K562 (cell line): Measurements from ENCODE around the gene ZNF587. TPM values are rescaled to one million over a fixed set of nuclear protein-coding genes. Genes with fewer than 3 reads are reported as not detected.

Source experiments
- ATAC-seq: fragments of 200-7000 bp; cut with Tn5 transposase; 3 replicates; pipeline ENCODE4 v1.9.1; 2020; ENCODE audit warnings: moderate library complexity
- BruUV-seq: library from RNA; stranded (reverse); fragments of 400-500 nt; replicated peaks from 2 replicates; lab custom pipeline; 2021; lab: Mats Ljungman, UMichigan
- CTCF ChIA-PET: fragments of 300-600 bp; formaldehyde crosslinking; extraction: SDS; loops from one replicate; lab custom pipeline; 2021; ENCODE audit warnings: low intra/inter-chr PET ratio; lab: Yijun Ruan, JAX
- POLR2A ChIA-PET: fragments of 300-600, 350-650 bp; sonication (Branson Sonifier 250); formaldehyde crosslinking; extraction: SDS; loops from one replicate; lab custom pipeline; 2021; ENCODE audit warnings: antibody characterized with exemption, inconsistent platforms; lab: Yijun Ruan, JAX
- DNase-seq, 4 experiments: peaks; one replicate each; pipeline versions ENCODE4 v3.0.0 to v3.0.0-alpha.2; 2011 to 2018; ENCODE audit warnings: low spot score in 3 of 4, mixed read lengths in 3 of 4; ENCODE audit errors: extremely low read depth in 1 of 4
- FAIRE-seq: peaks from 2 replicates; lab custom pipeline; 2011; peaks lifted over from hg19 to GRCh38; lab: Jason Lieb, UNC
- H2AFZ ChIP-seq: 2 replicates; pipeline ENCODE4 v1.6.0; 2011; ENCODE audit warnings: low read depth, low read length, control low read depth, inconsistent platforms
- H3K27ac ChIP-seq: fragments of 200-600 bp; 3 replicates; pipeline ENCODE4 v1.8.0; 2011; ENCODE audit warnings: low read depth, mild to moderate bottlenecking, control low read depth, inconsistent platforms, low read length, moderate library complexity, mixed read lengths; ENCODE audit errors: extremely low read depth
- H3K27me3 ChIP-seq, 2 experiments: fragments of 300-600 bp in 1 of 2; 2 replicates in 1 of 2; 3 replicates in 1 of 2; pipeline versions ENCODE4 v1.6.0 to v1.8.0; 2011; ENCODE audit warnings: inconsistent platforms in 2 of 2, low read length in 2 of 2, mild to moderate bottlenecking in 1 of 2, mixed read lengths in 1 of 2, moderate library complexity in 1 of 2; ENCODE audit not compliant: control insufficient read depth in 2 of 2, insufficient read depth in 2 of 2
- H3K36me3 ChIP-seq: fragments of 300-600 bp; 3 replicates; pipeline ENCODE4 v1.8.0; 2011; ENCODE audit warnings: mild to moderate bottlenecking, low read length, inconsistent platforms; ENCODE audit not compliant: control insufficient read depth, insufficient read depth
- H3K4me1 ChIP-seq, 2 experiments: fragments of 200-600 bp in 1 of 2; replicated peaks in 1 of 2; 2 replicates in 1 of 2; 3 replicates in 1 of 2; pipeline versions ENCODE4 v1.5.1 to v1.8.0; 2011; ENCODE audit warnings: inconsistent platforms in 2 of 2, low read length in 2 of 2, mild to moderate bottlenecking in 1 of 2, mixed read lengths in 1 of 2, moderate library complexity in 1 of 2; ENCODE audit not compliant: control insufficient read depth in 2 of 2, insufficient read depth in 2 of 2
- H3K4me2 ChIP-seq: 2 replicates; pipeline ENCODE4 v1.6.1; 2011; ENCODE audit warnings: low read length, control low read depth, inconsistent platforms, mixed read lengths; ENCODE audit not compliant: insufficient read depth
- H3K4me3 ChIP-seq: fragments of 200-600 bp; sonication (generic), shearing (Covaris generic); 2 replicates; pipeline ENCODE4 v1.5.1; 2016; ENCODE audit warnings: control low read depth, inconsistent platforms
- H3K79me2 ChIP-seq: fragments of 200-600 bp; 3 replicates; pipeline ENCODE4 v1.8.0; 2011; ENCODE audit warnings: low read length, inconsistent platforms; ENCODE audit not compliant: control insufficient read depth, insufficient read depth
- H3K9ac ChIP-seq, 2 experiments: 2 replicates each; pipeline versions ENCODE4 v1.6.0 to v1.6.1; 2011; ENCODE audit warnings: low read depth in 2 of 2, low read length in 2 of 2, control low read depth in 1 of 2, inconsistent platforms in 1 of 2, mild to moderate bottlenecking in 1 of 2, mixed read lengths in 1 of 2; ENCODE audit not compliant: insufficient read depth in 1 of 2
- H3K9me1 ChIP-seq: one replicate; pipeline ENCODE4 v1.6.0; 2011; ENCODE audit warnings: inconsistent platforms, mild to moderate bottlenecking, low read length, moderate library complexity; ENCODE audit not compliant: control insufficient read depth, insufficient read depth
- H3K9me3 ChIP-seq: replicated peaks from 2 replicates; pipeline ENCODE4 v1.5.1; 2011; ENCODE audit warnings: low read depth, low read length, inconsistent platforms; ENCODE audit not compliant: control insufficient read depth, insufficient read depth
- H4K20me1 ChIP-seq: replicated peaks from 2 replicates; pipeline ENCODE4 v1.6.1; 2011; ENCODE audit warnings: low read length, inconsistent platforms, mixed read lengths; ENCODE audit not compliant: control insufficient read depth, insufficient read depth
- ARID2 ChIP-seq: fragments of 450-650 bp; IDR thresholded peaks from 2 replicates; pipeline ENCODE4 v1.6.1; 2017; ENCODE audit warnings: antibody characterized with exemption, mild to moderate bottlenecking
- CEBPG ChIP-seq, 3 experiments: fragments of 200-800 bp in 1 of 3; sonication (Bioruptor generic) in 1 of 3; sonication (generic) in 1 of 3; formaldehyde crosslinking in 1 of 3; IDR thresholded peaks in 2 of 3; conservative IDR thresholded peaks in 1 of 3; 2 replicates each; pipeline versions ENCODE4 v1.6.1 to v1.8.0; 2016 to 2022; ENCODE audit warnings: missing compliant biosample characterization in 2 of 3, missing genetic modification characterization in 2 of 3, mild to moderate bottlenecking in 1 of 3, missing genetic modification reagents in 1 of 3
- ESRRA ChIP-seq: fragments of 450-650 bp; IDR thresholded peaks from 2 replicates; pipeline ENCODE4 v1.6.1; 2014; ENCODE audit warnings: low read depth, mild to moderate bottlenecking, moderate library complexity, borderline replicate concordance
- HMBOX1 ChIP-seq: sonication (generic); IDR thresholded peaks from 2 replicates; pipeline ENCODE4 v1.6.1; 2016
- KLF16 ChIP-seq: IDR thresholded peaks from 2 replicates; pipeline ENCODE4 v1.6.1; 2016; ENCODE audit warnings: antibody characterized with exemption
- PHF20 ChIP-seq: fragments of 450-650 bp; IDR thresholded peaks from 2 replicates; pipeline ENCODE4 v1.6.1; 2018; ENCODE audit not compliant: partially characterized antibody
- RCOR1 ChIP-seq, 2 experiments: IDR thresholded peaks; 2 replicates each; pipeline ENCODE4 v1.6.1; 2012; ENCODE audit warnings: low read depth in 2 of 2, low read length in 2 of 2, borderline replicate concordance in 1 of 2, improper control_type of control experiment in 1 of 2
- SOX6 ChIP-seq: fragments of 450-650 bp; IDR thresholded peaks from 2 replicates; pipeline ENCODE4 v1.6.1; 2014; ENCODE audit warnings: mild to moderate bottlenecking
- XRCC4 ChIP-seq: IDR thresholded peaks from one replicate; pipeline ENCODE4 v1.6.1; 2011; ENCODE audit not compliant: insufficient read depth, insufficient read length; ENCODE audit errors: extremely low read depth
- ZZZ3 ChIP-seq: fragments of 450-650 bp; IDR thresholded peaks from 2 replicates; pipeline ENCODE4 v1.6.1; 2016; ENCODE audit warnings: antibody characterized with exemption, mild to moderate bottlenecking, moderate library complexity
- WGBS: fragments of 100-300 bp; shearing (Covaris generic); methylation state at CpG from one replicate; pipeline ENCODE4 v1.1.6; 2016; ENCODE audit warnings: low coverage, mixed read lengths; ENCODE audit not compliant: insufficient coverage; ENCODE audit errors: missing lambda C conversion rate; 5-methylcytosine and 5-hydroxymethylcytosine counted together
- in situ Hi-C: fragments of 300-500 bp; cut with MboI; formaldehyde crosslinking; loops from 4 replicates; pipeline ENCODE4 v1.15.0; 2018; ENCODE audit warnings: inconsistent platforms, mixed read lengths
- intact Hi-C: fragments of 100-400 bp; cut with micrococcal nuclease; formaldehyde crosslinking; loops from 2 replicates; pipeline ENCODE4 v1.14.2; 2022
- polyA plus RNA-seq, 8 experiments: library from polyadenylated mRNA; depleted of rRNA in 4 of 8; stranded (reverse) in 5 of 8; unstranded in 3 of 8; fragments of >200 nt; fragmentation: Nextera tagmentation in 2 of 8; fragmentation: Illumina TruSeq in 1 of 8; extraction: Ambion mirVana in 2 of 8; extraction: Trizol in 1 of 8; gene quantifications; 2 replicates each; pipeline versions ENCODE4 v1.2.1 to v1.2.3, GENCODE V29; 2011 to 2014; ENCODE audit warnings: inconsistent platforms in 1 of 8, missing spikeins in 1 of 8
- total RNA-seq, 7 experiments: library from RNA; depleted of rRNA in 6 of 7; stranded (reverse); fragments of >200 nt in 6 of 7; fragmentation: Illumina TruSeq in 2 of 7; extraction: Trizol in 2 of 7; gene quantifications; 2 replicates each; pipeline versions ENCODE4 v1.2.1 to v1.2.3, GENCODE V29; 2011 to 2021; ENCODE audit warnings: low replicate concordance in 1 of 7
- TF ChIP-seq, protein P1 (sequence below): fragments of 450-650 bp; IDR thresholded peaks from 2 replicates; pipeline ENCODE4 v1.6.1; 2014; ENCODE audit warnings: low read depth, mild to moderate bottlenecking, moderate library complexity, borderline replicate concordance
- TF ChIP-seq, protein P2 (sequence below), 2 experiments: fragments of 450-650 bp in 1 of 2; sonication (generic) in 1 of 2; formaldehyde crosslinking in 1 of 2; IDR thresholded peaks in 1 of 2; conservative IDR thresholded peaks in 1 of 2; 2 replicates each; pipeline versions ENCODE4 v1.6.1 to v1.8.1; 2016 to 2023; ENCODE audit warnings: mild to moderate bottlenecking in 2 of 2, moderate library complexity in 2 of 2, inconsistent platforms in 1 of 2, missing genetic modification reagents in 1 of 2
- TF ChIP-seq, protein P3 (sequence below): fragments of 250-450 bp; sonication (Bioruptor Pico); IDR thresholded peaks from 2 replicates; pipeline ENCODE4 v1.8.0; 2022; ENCODE audit warnings: inconsistent platforms
- TF ChIP-seq, protein P4 (sequence below): fragments of 250-450 bp; sonication (Bioruptor Pico); IDR thresholded peaks from 2 replicates; pipeline ENCODE4 v1.5.0; 2021

ZNF587 gene
- total and polyA plus RNA-seq, 9 of the 15 experiments (the other 6 are each of a cell fraction or from before 2014, with no cell fraction given): 3.2 to 42.0 (median 24.9) TPM

GRCh38 chr19:57812226-57812625 is 37.4 kb upstream of the ZNF587 start:
- peaks cover 2% of the 10 kb centered on the region for H3K9me1 ChIP-seq
- peaks cover 7 to 12% of the 10 kb centered on the region in 2 experiments; a peak in 4 of 5 replicates for H3K4me1 ChIP-seq
- intact Hi-C loops (no loop called here), in situ Hi-C loops (no loop called here)
- no peak overlapping the region for H3K4me3 ChIP-seq
- ChIA-PET POLR2A (no interaction called here), CTCF (no interaction called here)
- H3K9ac ChIP-seq: no peak overlapping the region
- no peak overlapping the region for H3K27ac ChIP-seq
- peaks cover 22% of the 10 kb centered on the region for H3K79me2 ChIP-seq
- no peak overlapping the region for H3K4me2 ChIP-seq
- H2AFZ ChIP-seq: no peak overlapping the region
- WGBS: 94% methylated on average over 3 of the region's 3 CpGs
- no TSS peak for BruUV-seq
- ATAC-seq (no peak), DNase-seq (no peak), FAIRE-seq (no peak)
- no peaks in the 10 kb centered on the region for H3K27me3 ChIP-seq
- no peaks in the 10 kb centered on the region for H4K20me1 ChIP-seq
- peaks cover 45% of the 10 kb centered on the region for H3K36me3 ChIP-seq
- no peaks in the 10 kb centered on the region for H3K9me3 ChIP-seq
- TF ChIP-seq KLF16 (no peak), RCOR1 (IDR thresholded peaks at IDR 0.05; ENCODE audit: borderline replicate concordance in 1 of 2, low read depth in 2 of 2, low read length in 2 of 2) (0 out of 4 replicates have a peak, but pooled peaks of 1 of the 2 experiments have one; percentile 7), ARID2 (no peak), ESRRA (peak; percentile 24; the same call in 1 of the 2 replicates), PHF20 (no peak), ZZZ3 (no peak), SOX6 (peak; percentile 59; the same call in 1 of the 2 replicates), CEBPG (CRISPR knock-in tag; IDR thresholded peaks at IDR 0.05) (no peak), CEBPG (tag; conservative IDR thresholded peaks at IDR 0.05 in 1 of 2, IDR thresholded peaks at IDR 0.05 in 1 of 2) (peak in 1 of 2 experiments; percentile 69; a peak in 2 of 4 replicates), HMBOX1 (no peak), XRCC4 (no peak)
- TF ChIP-seq, protein P1, sequence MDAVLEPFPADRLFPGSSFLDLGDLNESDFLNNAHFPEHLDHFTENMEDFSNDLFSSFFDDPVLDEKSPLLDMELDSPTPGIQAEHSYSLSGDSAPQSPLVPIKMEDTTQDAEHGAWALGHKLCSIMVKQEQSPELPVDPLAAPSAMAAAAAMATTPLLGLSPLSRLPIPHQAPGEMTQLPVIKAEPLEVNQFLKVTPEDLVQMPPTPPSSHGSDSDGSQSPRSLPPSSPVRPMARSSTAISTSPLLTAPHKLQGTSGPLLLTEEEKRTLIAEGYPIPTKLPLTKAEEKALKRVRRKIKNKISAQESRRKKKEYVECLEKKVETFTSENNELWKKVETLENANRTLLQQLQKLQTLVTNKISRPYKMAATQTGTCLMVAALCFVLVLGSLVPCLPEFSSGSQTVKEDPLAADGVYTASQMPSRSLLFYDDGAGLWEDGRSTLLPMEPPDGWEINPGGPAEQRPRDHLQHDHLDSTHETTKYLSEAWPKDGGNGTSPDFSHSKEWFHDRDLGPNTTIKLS: no peak
- TF ChIP-seq, protein P2, sequence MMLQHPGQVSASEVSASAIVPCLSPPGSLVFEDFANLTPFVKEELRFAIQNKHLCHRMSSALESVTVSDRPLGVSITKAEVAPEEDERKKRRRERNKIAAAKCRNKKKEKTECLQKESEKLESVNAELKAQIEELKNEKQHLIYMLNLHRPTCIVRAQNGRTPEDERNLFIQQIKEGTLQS (IDR thresholded peaks at IDR 0.05): peak; percentile 19; the same call in 1 of the 2 replicates
- TF ChIP-seq, protein P2 (CRISPR knock-in tag; conservative IDR thresholded peaks at IDR 0.05): no peak
- TF ChIP-seq, protein P3, sequence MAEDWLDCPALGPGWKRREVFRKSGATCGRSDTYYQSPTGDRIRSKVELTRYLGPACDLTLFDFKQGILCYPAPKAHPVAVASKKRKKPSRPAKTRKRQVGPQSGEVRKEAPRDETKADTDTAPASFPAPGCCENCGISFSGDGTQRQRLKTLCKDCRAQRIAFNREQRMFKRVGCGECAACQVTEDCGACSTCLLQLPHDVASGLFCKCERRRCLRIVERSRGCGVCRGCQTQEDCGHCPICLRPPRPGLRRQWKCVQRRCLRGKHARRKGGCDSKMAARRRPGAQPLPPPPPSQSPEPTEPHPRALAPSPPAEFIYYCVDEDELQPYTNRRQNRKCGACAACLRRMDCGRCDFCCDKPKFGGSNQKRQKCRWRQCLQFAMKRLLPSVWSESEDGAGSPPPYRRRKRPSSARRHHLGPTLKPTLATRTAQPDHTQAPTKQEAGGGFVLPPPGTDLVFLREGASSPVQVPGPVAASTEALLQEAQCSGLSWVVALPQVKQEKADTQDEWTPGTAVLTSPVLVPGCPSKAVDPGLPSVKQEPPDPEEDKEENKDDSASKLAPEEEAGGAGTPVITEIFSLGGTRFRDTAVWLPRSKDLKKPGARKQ (CRISPR knock-in tag): no peak
- TF ChIP-seq, protein P4, sequence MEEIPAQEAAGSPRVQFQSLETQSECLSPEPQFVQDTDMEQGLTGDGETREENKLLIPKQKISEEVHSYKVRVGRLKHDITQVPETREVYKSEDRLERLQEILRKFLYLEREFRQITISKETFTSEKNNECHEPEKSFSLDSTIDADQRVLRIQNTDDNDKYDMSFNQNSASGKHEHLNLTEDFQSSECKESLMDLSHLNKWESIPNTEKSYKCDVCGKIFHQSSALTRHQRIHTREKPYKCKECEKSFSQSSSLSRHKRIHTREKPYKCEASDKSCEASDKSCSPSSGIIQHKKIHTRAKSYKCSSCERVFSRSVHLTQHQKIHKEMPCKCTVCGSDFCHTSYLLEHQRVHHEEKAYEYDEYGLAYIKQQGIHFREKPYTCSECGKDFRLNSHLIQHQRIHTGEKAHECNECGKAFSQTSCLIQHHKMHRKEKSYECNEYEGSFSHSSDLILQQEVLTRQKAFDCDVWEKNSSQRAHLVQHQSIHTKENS (CRISPR knock-in tag): no peak
